ENCODE results near the gene WNT7B. TPM values are rescaled to one million over a fixed set of nuclear protein-coding genes. Genes with fewer than 3 reads are reported as not detected.

WNT7B gene
- total RNA-seq, 2 experiments from 2014 or later: not detected

DNA sequence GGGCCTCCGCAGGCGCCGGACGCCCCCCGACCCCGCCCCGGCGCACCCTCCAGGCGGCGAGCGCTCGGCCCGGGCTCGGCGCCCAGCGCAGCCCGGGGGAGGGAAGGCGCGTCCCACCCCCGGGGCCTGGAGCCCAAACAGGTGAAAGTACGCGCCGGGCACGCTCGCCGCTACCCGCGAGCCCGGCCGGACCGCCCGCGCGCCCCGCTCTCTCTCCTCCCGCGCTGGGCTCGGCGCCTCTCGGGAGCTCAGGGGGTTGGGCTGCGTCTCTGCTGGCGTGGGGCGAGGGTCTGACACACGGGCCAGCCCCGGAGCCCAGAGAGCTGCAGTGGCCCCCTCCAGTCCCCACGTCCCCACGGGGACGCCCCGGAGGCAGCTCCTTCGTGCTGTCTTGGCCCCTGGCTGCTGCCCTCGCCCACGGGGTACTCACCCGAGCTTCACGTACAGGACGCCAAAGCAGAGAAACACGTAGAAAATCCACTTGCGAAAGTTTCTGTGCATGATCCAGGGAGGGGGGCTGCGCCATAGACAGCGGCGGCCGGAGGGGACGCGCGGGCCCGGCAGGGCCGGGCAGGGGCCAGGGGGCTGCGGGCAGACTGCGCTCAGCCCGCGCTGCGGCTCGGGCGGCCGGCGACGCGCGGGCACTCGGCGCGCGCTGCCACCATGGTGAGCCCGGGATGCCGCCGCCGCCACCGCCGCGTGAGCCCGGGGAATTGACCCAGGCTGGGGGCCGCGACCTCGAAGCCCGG is 534 bp downstream of the WNT7B start:
- Histone ChIP-seq H3K4me1 (ENCODE audit: insufficient read depth, low read length) (peaks cover 31% of the 10 kb centered on the region), H3K36me3 (ENCODE audit: insufficient read depth, low read length) (no peaks in the 10 kb centered on the region), H3K27ac (ENCODE audit: low read depth in 1 of 2, low read length in 2 of 2) (no peak overlapping the region), H3K4me3 (ENCODE audit: low read length) (no peak overlapping the region), H3K9me3 (ENCODE audit: control insufficient read depth in 1 of 2, insufficient read depth in 1 of 2, low read length in 2 of 2) (peaks cover 0 to 17% of the 10 kb centered on the region in 2 experiments), H3K27me3 (ENCODE audit: control insufficient read depth in 1 of 2, insufficient read depth in 2 of 2, low read length in 2 of 2) (peaks cover 41 to 55% of the 10 kb centered on the region in 2 experiments)
- CTCF ChIA-PET: no interaction called here
- H3K4me3 Mint-ChIP-seq: no peak overlapping the region
- peaks cover 34% of the 10 kb centered on the region for H3K27me3 Mint-ChIP-seq
- TF ChIP-seq, protein P1, sequence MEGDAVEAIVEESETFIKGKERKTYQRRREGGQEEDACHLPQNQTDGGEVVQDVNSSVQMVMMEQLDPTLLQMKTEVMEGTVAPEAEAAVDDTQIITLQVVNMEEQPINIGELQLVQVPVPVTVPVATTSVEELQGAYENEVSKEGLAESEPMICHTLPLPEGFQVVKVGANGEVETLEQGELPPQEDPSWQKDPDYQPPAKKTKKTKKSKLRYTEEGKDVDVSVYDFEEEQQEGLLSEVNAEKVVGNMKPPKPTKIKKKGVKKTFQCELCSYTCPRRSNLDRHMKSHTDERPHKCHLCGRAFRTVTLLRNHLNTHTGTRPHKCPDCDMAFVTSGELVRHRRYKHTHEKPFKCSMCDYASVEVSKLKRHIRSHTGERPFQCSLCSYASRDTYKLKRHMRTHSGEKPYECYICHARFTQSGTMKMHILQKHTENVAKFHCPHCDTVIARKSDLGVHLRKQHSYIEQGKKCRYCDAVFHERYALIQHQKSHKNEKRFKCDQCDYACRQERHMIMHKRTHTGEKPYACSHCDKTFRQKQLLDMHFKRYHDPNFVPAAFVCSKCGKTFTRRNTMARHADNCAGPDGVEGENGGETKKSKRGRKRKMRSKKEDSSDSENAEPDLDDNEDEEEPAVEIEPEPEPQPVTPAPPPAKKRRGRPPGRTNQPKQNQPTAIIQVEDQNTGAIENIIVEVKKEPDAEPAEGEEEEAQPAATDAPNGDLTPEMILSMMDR (IDR thresholded peaks at IDR 0.05): no peak
- no peak overlapping the region for H3K27ac Mint-ChIP-seq
- DNase-seq (no peak), ATAC-seq (ENCODE audit: poor library complexity) (no peak)
- H3K36me3 Mint-ChIP-seq (ENCODE audit: low read depth): no peaks in the 10 kb centered on the region
- H3K9me3 Mint-ChIP-seq: no peaks in the 10 kb centered on the region
- intact Hi-C loops (cut with DNase I, micrococcal nuclease): no loop called here
- POLR2A ChIA-PET: no interaction called here
- no peaks in the 10 kb centered on the region for H3K4me1 Mint-ChIP-seq (ENCODE audit: low read depth)

DNA sequence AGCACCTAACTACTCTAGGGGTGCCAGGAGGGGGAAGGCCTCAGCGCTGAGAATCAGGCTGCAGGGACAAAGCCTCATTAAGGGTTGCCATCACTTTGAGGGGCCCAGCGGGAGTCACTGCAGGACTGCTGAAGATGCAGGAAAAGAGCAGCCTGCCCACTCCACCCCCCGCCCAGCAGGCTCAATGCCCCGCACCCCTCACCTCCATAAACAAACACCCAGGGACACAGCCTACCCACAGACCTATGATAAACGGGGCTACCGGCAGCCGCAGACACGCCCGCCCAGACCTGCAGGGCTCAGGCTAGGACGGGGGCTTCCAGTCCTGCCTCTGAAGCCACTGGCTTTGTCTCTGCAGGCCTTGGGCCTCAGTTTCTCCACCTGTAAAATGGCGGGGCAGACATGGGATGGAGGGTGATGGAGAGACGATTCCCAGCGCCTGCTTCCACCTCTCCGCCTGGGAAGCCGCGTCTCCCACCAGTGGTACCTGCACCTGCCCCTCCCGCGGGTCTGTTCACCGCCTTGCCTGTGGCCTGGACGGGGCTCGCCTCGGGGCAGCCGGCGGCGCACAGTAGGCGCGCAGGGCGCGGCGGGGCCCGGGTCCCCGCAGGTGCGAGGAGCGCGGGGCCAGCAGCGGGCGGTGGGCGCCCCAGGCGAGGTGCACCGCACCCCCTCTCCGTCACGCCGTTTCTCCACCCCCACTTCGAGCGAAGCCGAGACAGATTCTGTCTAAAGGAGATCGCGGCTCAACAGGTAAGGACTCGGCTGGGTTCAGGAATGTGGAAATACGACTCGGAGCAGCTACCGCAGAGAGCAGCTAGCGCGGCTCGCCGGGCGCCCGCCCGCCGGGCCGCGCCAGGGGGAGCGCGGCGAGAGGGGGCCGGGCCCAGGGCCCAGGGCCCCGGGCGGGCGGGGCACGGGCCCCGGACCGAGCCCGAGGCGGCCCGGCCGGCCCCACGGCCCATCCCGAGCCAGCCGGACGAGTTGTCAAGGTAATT is 1.5 kb downstream of the WNT7B start:
- no peaks in the 10 kb centered on the region for H3K4me1 Mint-ChIP-seq (ENCODE audit: low read depth)
- Histone ChIP-seq H3K27ac (ENCODE audit: low read depth in 1 of 2, low read length in 2 of 2) (no peak overlapping the region), H3K27me3 (ENCODE audit: control insufficient read depth in 1 of 2, insufficient read depth in 2 of 2, low read length in 2 of 2) (peaks cover 48 to 65% of the 10 kb centered on the region in 2 experiments), H3K4me3 (ENCODE audit: low read length) (no peak overlapping the region), H3K4me1 (ENCODE audit: insufficient read depth, low read length) (peaks cover 38% of the 10 kb centered on the region), H3K36me3 (ENCODE audit: insufficient read depth, low read length) (no peaks in the 10 kb centered on the region), H3K9me3 (ENCODE audit: control insufficient read depth in 1 of 2, insufficient read depth in 1 of 2, low read length in 2 of 2) (peaks cover 0 to 17% of the 10 kb centered on the region in 2 experiments)
- TF ChIP-seq, protein P1 (IDR thresholded peaks at IDR 0.05): no peak
- H3K27me3 Mint-ChIP-seq: peaks cover 39% of the 10 kb centered on the region
- intact Hi-C loops (cut with DNase I, micrococcal nuclease): no loop called here
- CTCF ChIA-PET: no interaction called here
- ATAC-seq (ENCODE audit: poor library complexity) (no peak), DNase-seq (no peak)
- POLR2A ChIA-PET: no interaction called here
- H3K9me3 Mint-ChIP-seq: no peaks in the 10 kb centered on the region
- peak overlapping the region; percentile 51 for H3K4me3 Mint-ChIP-seq
- H3K27ac Mint-ChIP-seq: no peak overlapping the region
- H3K36me3 Mint-ChIP-seq (ENCODE audit: low read depth): no peaks in the 10 kb centered on the region

DNA sequence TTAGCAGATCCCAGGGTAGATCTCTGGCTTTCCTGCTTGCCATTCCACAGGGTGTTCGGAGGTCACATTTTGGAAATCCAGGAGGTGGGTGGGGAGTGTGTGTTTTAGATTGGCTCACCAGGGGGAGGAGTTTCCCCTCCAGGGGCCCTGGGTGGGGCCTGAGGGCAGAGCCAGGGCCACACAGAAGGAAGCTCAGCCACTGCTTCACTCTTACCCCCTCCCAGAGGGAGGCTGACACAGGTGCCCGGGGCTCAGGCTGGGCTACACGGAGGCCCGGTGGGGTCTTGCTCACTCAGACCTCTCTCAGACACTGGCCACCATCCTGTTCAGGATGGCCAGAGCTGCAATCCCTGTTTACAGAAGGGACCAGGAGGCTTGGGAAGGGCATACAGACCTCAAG is 2.5 kb downstream of the WNT7B start:
- peaks cover 48 to 74% of the 10 kb centered on the region in 2 experiments for H3K27me3 ChIP-seq (ENCODE audit: control insufficient read depth in 1 of 2, insufficient read depth in 2 of 2, low read length in 2 of 2)
- POLR2A ChIA-PET: no interaction called here
- Mint-ChIP-seq H3K27me3 (peaks cover 44% of the 10 kb centered on the region), H3K4me1 (ENCODE audit: low read depth) (no peaks in the 10 kb centered on the region), H3K36me3 (ENCODE audit: low read depth) (no peaks in the 10 kb centered on the region), H3K4me3 (no peak overlapping the region), H3K27ac (no peak overlapping the region), H3K9me3 (no peaks in the 10 kb centered on the region)
- peaks cover 0 to 17% of the 10 kb centered on the region in 2 experiments for H3K9me3 ChIP-seq (ENCODE audit: control insufficient read depth in 1 of 2, insufficient read depth in 1 of 2, low read length in 2 of 2)
- no peak overlapping the region for H3K27ac ChIP-seq (ENCODE audit: low read depth in 1 of 2, low read length in 2 of 2)
- H3K36me3 ChIP-seq (ENCODE audit: insufficient read depth, low read length): no peaks in the 10 kb centered on the region
- no peak for DNase-seq
- no peak for ATAC-seq (ENCODE audit: poor library complexity)
- CTCF ChIA-PET: no interaction called here
- intact Hi-C loops (cut with DNase I, micrococcal nuclease): no loop called here
- H3K4me1 ChIP-seq (ENCODE audit: insufficient read depth, low read length): peaks cover 38% of the 10 kb centered on the region
- TF ChIP-seq, protein P1 (IDR thresholded peaks at IDR 0.05): no peak
- H3K4me3 ChIP-seq (ENCODE audit: low read length): no peak overlapping the region

Data from CD4-positive, alpha-beta T cell (primary cell).